Kidney epithelial cell (primary cell): ENCODE measurements around the gene KIF1A. TPM values are rescaled to one million over a fixed set of nuclear protein-coding genes. Genes with fewer than 3 reads are reported as not detected.

Source experiments
- DNase-seq: peaks from one replicate; pipeline ENCODE4 v3.0.0-alpha.2; 2010; ENCODE audit warnings: low read depth
- H3K27me3 ChIP-seq: 2 replicates; pipeline ENCODE4 v1.6.0; 2011; ENCODE audit warnings: low read length; ENCODE audit not compliant: control insufficient read depth, insufficient read depth
- H3K36me3 ChIP-seq: 2 replicates; pipeline ENCODE4 v1.5.1; 2011; ENCODE audit warnings: low read length; ENCODE audit not compliant: control insufficient read depth, insufficient read depth
- H3K4me3 ChIP-seq: 2 replicates; pipeline ENCODE4 v1.5.1; 2011; ENCODE audit warnings: low read depth, mild to moderate bottlenecking, control low read depth, low read length
- total RNA-seq: library from RNA; depleted of rRNA; stranded (reverse); fragments of >200 nt; gene quantifications from 2 replicates; pipeline ENCODE4 v1.2.3, GENCODE V29; 2015
- TF ChIP-seq, protein P1 (sequence below): IDR thresholded peaks from 2 replicates; pipeline ENCODE4 v1.5.1; 2011; ENCODE audit warnings: mild to moderate bottlenecking, moderate library complexity, low read length, control low read depth, inconsistent platforms; ENCODE audit not compliant: insufficient read depth, poor library complexity, severe bottlenecking

KIF1A gene
- total RNA-seq, 1 donor from 2014 or later, result 178 TPM

DNA sequence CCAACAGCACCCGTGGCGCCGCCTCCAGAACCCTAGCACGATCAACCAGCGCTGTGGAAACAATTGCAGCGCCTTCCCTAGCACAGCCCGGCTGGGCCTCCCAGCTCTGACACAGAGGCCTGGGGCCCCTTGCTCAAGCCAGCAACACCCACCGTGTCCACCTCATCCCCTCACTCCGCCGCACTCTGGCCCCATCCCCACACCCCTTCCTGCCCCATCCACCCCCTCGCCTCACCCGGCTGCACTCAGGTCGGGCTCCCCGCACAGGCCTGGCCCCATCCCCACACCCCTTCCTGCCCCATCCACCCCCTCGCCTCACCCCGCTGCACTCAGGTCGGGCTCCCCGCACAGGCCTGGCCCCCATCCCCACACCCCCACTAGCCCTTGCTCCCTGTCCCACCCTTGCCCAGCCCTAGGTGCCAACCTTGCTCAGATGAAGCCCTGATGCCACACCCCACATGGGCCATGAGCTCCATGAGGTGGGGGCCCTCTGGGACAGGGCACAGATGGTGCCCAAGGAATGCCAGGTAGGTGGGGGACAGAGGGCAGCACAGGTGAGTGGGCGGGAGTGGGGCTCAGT, 28.7 kb downstream of the KIF1A start:
- H3K36me3 ChIP-seq, result no peaks in the 10 kb centered on the region
- no peak overlapping the region for H3K4me3 ChIP-seq
- TF ChIP-seq, protein P1, sequence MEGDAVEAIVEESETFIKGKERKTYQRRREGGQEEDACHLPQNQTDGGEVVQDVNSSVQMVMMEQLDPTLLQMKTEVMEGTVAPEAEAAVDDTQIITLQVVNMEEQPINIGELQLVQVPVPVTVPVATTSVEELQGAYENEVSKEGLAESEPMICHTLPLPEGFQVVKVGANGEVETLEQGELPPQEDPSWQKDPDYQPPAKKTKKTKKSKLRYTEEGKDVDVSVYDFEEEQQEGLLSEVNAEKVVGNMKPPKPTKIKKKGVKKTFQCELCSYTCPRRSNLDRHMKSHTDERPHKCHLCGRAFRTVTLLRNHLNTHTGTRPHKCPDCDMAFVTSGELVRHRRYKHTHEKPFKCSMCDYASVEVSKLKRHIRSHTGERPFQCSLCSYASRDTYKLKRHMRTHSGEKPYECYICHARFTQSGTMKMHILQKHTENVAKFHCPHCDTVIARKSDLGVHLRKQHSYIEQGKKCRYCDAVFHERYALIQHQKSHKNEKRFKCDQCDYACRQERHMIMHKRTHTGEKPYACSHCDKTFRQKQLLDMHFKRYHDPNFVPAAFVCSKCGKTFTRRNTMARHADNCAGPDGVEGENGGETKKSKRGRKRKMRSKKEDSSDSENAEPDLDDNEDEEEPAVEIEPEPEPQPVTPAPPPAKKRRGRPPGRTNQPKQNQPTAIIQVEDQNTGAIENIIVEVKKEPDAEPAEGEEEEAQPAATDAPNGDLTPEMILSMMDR, result no peak
- DNase-seq, result no peak
- H3K27me3 ChIP-seq, result no peaks in the 10 kb centered on the region

DNA sequence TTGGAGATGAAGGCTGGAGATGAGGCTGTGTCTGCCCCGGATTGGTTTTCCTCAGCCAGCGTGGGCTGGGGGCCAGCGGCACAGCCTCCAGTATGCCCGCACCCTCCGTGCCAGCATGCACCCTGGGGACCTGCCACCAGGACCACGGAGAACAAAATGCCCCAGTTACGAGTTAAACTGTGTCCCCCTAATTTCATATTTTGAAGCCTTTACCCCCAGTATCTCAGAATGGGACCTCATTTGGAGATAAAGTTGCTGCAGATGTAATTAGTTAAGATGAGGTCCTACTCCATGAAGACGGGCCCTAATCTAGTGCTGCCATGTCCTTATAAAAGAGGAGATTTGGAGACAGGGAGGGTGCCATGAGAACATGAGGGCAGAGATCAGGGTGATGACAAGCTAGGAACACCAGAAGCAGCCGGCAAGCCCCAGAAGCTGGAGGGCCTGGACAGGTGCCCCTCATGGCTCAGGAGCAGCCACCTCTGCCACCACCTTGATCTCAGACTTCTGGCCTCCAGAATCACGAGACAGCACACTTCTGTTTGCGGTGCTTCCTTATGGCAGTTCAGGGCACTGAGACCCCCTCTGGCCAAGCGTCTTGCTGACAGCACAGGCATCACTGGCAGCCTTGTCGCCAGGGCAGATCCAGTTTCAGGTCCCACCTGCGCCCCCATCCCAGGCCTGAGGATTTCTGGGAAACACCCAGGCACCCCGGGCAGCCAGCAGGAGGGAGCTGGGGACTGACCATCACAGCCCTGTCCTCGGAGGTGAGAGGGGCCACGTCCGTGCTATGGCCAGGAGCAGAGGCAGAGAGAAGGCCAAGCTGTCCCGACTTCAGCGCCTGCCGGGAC, 29.4 kb downstream of the KIF1A start:
- Histone ChIP-seq H3K27me3 (no peaks in the 10 kb centered on the region), H3K4me3 (no peak overlapping the region), H3K36me3 (no peaks in the 10 kb centered on the region)
- no peak for DNase-seq
- TF ChIP-seq, protein P1, result no peak

DNA sequence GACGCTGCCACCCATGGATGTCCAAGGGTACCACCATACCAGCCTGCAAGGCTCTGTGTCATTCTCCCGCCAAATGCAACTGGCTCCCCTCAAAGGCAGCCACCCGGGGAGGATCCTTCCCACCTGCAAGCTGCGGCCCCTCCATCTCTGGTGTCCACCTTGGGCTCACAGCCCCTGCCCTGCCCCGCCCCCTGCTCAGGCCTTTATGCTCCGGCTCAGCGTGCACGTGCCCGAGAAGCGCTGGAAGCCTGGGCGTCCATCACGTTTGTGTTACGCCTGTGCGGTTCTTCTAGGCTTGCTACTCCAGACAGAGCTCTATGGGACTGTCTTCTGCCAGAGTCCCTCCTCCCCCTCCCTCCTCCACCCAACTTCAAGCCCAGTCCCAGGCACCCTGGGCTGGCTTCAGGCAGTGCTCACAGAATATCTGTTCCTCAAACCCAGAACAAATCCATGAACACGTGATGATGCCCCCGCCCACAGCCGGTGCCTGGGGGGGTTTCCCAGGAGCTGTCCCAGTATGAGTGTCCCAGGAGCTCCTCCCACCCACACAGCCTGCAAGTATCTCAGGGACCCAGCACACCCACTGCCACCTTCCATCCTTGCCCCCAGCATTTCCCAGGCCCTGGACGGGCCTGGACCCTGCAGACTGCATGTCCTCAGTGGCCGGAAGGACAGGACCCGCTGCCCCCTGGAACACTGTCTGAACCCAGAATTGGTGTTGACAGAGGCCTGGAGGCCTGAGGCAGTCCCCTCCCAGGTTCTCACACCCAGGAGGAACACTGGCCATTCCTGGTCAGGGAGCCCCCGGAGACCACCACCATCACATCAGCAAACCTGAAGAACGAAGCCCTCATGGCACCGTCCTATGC, 30.3 kb downstream of the KIF1A start:
- no peak overlapping the region for H3K4me3 ChIP-seq
- no peaks in the 10 kb centered on the region for H3K27me3 ChIP-seq
- H3K36me3 ChIP-seq, result no peaks in the 10 kb centered on the region
- TF ChIP-seq, protein P1, result no peak
- DNase-seq, result no peak

DNA sequence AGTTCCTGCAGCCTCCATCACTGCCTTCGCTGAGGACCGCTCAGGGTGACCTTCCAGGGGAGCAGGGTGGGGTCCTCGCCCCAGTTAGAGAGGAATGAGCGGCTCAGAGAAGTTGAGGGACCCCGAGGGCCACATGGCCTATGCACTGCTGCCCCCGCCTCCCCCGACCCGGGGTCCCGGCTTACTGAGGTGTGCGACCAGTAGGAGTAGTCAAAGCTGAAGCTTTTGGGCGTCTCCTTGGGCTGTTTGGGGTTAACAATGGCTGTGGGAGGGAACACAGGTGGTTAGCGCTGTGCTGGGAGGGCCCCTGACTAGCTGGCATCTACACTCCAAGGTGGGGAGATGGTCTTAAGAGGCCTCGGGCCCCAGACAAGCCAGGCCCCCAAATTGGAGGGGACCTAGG, 31.0 kb downstream of the KIF1A start:
- DNase-seq, result no peak
- Histone ChIP-seq H3K4me3 (no peak overlapping the region), H3K27me3 (no peaks in the 10 kb centered on the region), H3K36me3 (no peaks in the 10 kb centered on the region)
- TF ChIP-seq, protein P1, result no peak

DNA sequence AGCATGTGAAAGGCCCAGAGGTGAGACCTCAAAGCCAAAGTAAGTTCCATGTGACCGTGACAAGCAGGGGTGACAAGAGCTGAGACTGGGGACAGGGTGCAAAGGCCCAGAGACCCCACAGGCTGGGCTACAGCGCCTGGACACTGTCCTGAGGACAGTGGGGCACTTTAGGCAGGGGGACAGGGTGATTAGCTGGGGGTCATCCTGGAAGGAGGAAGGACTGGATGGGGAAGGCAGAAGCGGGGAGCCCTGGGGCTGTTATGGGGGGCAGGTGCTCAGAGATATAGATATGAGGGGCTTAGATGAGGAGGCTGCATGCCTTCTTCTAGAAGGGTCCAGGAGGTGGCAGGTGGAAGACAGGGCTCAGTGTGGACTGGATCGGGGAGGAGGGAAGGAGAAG, 31.5 kb downstream of the KIF1A start:
- no peak for DNase-seq
- H3K27me3 ChIP-seq, result no peaks in the 10 kb centered on the region
- TF ChIP-seq, protein P1, result no peak
- H3K36me3 ChIP-seq, result no peaks in the 10 kb centered on the region
- H3K4me3 ChIP-seq, result no peak overlapping the region
